Vagina (tissue), 2 donors: ENCODE measurements around the gene KRT26.

Experiments
- POLR2A ChIP-seq, 2 donors: fragments of 450-650 bp; IDR thresholded peaks; one replicate each; pipeline ENCODE4 v1.6.1; 2017; ENCODE audit warnings: antibody characterized with exemption in 2 of 2, mild to moderate bottlenecking in 2 of 2, moderate library complexity in 2 of 2
- TF ChIP-seq, protein P1 (sequence below), 3 experiments: fragments of 450-650 bp in 2 of 3; fragments of 200-600 bp in 1 of 3; sonication (generic) in 1 of 3; IDR thresholded peaks; one replicate each; pipeline ENCODE4 v1.5.1; 2017 to 2019; ENCODE audit warnings: antibody characterized with exemption in 3 of 3, mild to moderate bottlenecking in 2 of 3, moderate library complexity in 2 of 3

DNA sequence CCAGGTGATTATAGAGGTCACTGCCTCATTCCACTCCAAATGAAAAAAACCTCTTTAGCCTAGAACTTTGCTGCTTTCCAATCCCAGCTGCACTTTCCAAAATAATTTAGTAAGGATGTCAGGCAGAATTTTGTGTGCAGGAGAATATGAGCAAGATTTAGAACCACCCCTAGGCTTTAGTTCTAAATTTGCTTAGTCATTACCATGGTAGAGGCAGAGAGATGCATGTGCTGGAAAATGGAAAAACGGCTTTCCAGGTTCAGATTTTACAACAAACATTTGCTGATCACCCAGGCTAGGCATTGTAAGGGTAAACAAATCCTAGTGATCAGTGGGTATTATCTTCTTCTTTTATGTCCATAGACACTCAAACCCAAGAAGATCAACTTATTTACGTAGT lies 6.3 kb downstream of the KRT26 start:
- TF ChIP-seq, protein P1, sequence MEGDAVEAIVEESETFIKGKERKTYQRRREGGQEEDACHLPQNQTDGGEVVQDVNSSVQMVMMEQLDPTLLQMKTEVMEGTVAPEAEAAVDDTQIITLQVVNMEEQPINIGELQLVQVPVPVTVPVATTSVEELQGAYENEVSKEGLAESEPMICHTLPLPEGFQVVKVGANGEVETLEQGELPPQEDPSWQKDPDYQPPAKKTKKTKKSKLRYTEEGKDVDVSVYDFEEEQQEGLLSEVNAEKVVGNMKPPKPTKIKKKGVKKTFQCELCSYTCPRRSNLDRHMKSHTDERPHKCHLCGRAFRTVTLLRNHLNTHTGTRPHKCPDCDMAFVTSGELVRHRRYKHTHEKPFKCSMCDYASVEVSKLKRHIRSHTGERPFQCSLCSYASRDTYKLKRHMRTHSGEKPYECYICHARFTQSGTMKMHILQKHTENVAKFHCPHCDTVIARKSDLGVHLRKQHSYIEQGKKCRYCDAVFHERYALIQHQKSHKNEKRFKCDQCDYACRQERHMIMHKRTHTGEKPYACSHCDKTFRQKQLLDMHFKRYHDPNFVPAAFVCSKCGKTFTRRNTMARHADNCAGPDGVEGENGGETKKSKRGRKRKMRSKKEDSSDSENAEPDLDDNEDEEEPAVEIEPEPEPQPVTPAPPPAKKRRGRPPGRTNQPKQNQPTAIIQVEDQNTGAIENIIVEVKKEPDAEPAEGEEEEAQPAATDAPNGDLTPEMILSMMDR (IDR thresholded peaks at IDR 0.05) = no peak
- TF ChIP-seq POLR2A (IDR thresholded peaks at IDR 0.05) = no peak
